Peyer's patch (tissue), 4 donors: ENCODE measurements around the gene VPS13A.

Experiments
- CTCF ChIP-seq, 6 experiments: fragments of 450-650 bp in 4 of 6; fragments of 200-600 bp in 2 of 6; sonication (generic) in 1 of 6; IDR thresholded peaks; one replicate each; pipeline ENCODE4 v1.5.1; 2017 to 2019; ENCODE audit warnings: antibody characterized with exemption in 6 of 6, mild to moderate bottlenecking in 3 of 6, moderate library complexity in 1 of 6
- POLR2A ChIP-seq, 2 donors: fragments of 450-650 bp; IDR thresholded peaks; one replicate each; pipeline ENCODE4 v1.5.1; 2017; ENCODE audit warnings: antibody characterized with exemption in 2 of 2, mild to moderate bottlenecking in 2 of 2, moderate library complexity in 2 of 2

- TF ChIP-seq CTCF (IDR thresholded peaks at IDR 0.05) (no peak), POLR2A (IDR thresholded peaks at IDR 0.05) (no peak)
Observed at GRCh38 chr9:77290373-77290772, 113.0 kb downstream of the VPS13A start.
